Measurements from ENCODE around the gene MYO9A.

The MYO9A gene

DNA sequence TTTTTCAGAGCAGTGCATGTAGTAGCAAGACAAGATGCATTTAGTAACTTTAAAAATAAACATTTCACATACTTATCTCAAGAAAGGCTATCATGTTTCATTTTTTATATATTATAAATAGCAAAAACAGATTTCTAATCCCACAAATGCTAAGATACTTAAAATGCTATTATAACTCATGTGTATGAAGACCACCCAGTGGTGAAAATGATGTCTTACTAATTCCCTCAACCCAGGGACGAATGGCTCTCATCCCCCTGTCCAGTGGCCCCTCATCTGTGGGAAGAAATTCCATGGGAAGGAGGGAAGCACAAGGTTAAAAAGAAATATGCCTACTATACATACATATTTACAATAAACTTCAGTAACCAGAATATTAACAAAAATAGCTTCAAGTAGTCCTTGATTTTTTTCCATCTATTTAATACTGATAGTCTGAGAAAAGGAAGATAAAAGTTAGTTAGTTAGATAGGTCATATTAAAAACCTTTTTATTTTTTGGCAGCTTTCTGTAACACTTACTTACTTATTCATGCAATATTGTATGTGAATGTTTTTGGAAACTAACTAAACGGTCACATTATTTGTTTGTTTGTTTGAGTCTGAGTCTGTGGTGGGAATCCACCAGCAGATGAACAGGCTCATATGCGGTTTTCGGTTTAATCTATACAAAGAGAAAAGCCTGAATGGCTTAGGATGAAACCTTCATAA lies 292.8 kb downstream of the MYO9A start:
- Histone ChIP-seq H3K4me1 (ENCODE audit: control insufficient read depth, low read depth, low read length) (no peaks in the 10 kb centered on the region), H3K4me3 (ENCODE audit: low read length) (no peak overlapping the region), H3K4ac (ENCODE audit: low read depth, low read length) (no peak overlapping the region), H2BK15ac (replicated peaks; ENCODE audit: low read depth) (no peak overlapping the region), H3K27me3 (ENCODE audit: insufficient read depth, low read length, poor library complexity) (no peaks in the 10 kb centered on the region), H4K8ac (ENCODE audit: low read depth, low read length) (no peak overlapping the region), H2BK5ac (ENCODE audit: low read length) (no peak overlapping the region), H3K79me1 (ENCODE audit: low read length) (no peaks in the 10 kb centered on the region), H2BK120ac (ENCODE audit: low read depth, low read length) (no peak overlapping the region), H3K23ac (ENCODE audit: low read length) (no peak overlapping the region), H3K4me2 (ENCODE audit: low read length) (no peak overlapping the region), H3K18ac (ENCODE audit: low read length) (no peak overlapping the region), H3K36me3 (ENCODE audit: control insufficient read depth, insufficient read depth, low read length) (no peaks in the 10 kb centered on the region), H3K79me2 (ENCODE audit: control insufficient read depth, insufficient read depth, low read length) (no peaks in the 10 kb centered on the region), H3K56ac (ENCODE audit: low read length) (no peak overlapping the region), H3K9ac (ENCODE audit: low read length) (no peak overlapping the region), H2AK5ac (ENCODE audit: low read length) (no peak overlapping the region), H4K5ac (ENCODE audit: low read length) (no peak overlapping the region), H3K27ac (ENCODE audit: low read depth, low read length) (no peak overlapping the region)
- no peak for DNase-seq
- WGBS (ENCODE audit: extremely low coverage, insufficient coverage, low lambda C conversion rate): no CpG with 5 or more reads among the region's 4 CpGs

- Histone ChIP-seq H3K56ac (ENCODE audit: low read length) (no peak overlapping the region), H2BK5ac (ENCODE audit: low read length) (no peak overlapping the region), H3K36me3 (ENCODE audit: control insufficient read depth, insufficient read depth, low read length) (no peaks in the 10 kb centered on the region), H3K79me2 (ENCODE audit: control insufficient read depth, insufficient read depth, low read length) (no peaks in the 10 kb centered on the region), H2AK5ac (ENCODE audit: low read length) (no peak overlapping the region), H4K8ac (ENCODE audit: low read depth, low read length) (no peak overlapping the region), H3K18ac (ENCODE audit: low read length) (no peak overlapping the region), H3K79me1 (ENCODE audit: low read length) (no peaks in the 10 kb centered on the region), H3K4ac (ENCODE audit: low read depth, low read length) (no peak overlapping the region), H2BK15ac (replicated peaks; ENCODE audit: low read depth) (no peak overlapping the region), H2BK120ac (ENCODE audit: low read depth, low read length) (no peak overlapping the region), H3K27ac (ENCODE audit: low read depth, low read length) (no peak overlapping the region), H3K23ac (ENCODE audit: low read length) (no peak overlapping the region), H3K9ac (ENCODE audit: low read length) (no peak overlapping the region), H3K27me3 (ENCODE audit: insufficient read depth, low read length, poor library complexity) (no peaks in the 10 kb centered on the region), H3K4me2 (ENCODE audit: low read length) (no peak overlapping the region), H4K5ac (ENCODE audit: low read length) (no peak overlapping the region), H3K4me3 (ENCODE audit: low read length) (no peak overlapping the region), H3K4me1 (ENCODE audit: control insufficient read depth, low read depth, low read length) (no peaks in the 10 kb centered on the region)
- DNase-seq: no peak
- WGBS (ENCODE audit: extremely low coverage, insufficient coverage, low lambda C conversion rate): no CpG with 5 or more reads among the region's 3 CpGs
These were observed 294.1 kb downstream of the MYO9A start for GRCh38 chr15:71823801-71824200.

DNA sequence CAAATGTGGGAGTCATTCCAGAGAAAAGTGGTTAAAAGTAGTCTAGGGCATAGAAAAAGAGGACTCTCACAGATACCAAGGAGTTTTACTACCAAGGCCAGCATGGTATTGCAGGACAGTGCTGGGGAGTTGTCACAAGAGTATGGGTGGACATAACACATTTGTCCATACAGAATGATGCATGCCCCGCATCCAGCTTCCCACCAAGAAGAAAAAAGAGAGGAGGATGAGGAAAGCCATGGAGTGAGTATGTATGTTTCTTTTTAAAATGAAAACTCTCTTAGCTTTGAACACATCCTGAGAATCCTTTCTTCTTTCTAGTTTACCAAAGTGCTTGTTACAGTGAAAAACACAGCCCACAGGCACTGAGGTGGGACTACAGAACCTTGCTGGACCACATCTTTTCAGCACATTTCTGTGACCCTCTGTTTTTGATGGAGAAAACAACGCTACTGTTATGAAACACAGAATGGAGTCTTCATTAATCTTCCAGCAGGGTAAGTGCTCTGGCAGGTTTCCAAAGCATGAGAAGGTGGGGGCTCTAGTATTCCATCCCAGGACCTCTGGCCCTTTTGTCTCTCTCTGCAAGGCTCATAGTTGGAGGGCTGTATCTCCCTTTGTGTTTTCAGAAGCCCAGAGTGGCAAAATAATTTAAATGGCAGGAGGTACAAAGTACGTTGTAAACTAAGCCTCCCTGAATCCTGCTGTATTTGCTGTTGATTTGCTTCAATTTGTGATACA lies 294.9 kb downstream of the MYO9A start:
- no peak overlapping the region for H3K9ac ChIP-seq (ENCODE audit: low read length)
- H2AK5ac ChIP-seq (ENCODE audit: low read length): no peak overlapping the region
- no peak overlapping the region for H3K4me2 ChIP-seq (ENCODE audit: low read length)
- no peak overlapping the region for H3K56ac ChIP-seq (ENCODE audit: low read length)
- no peaks in the 10 kb centered on the region for H3K36me3 ChIP-seq (ENCODE audit: control insufficient read depth, insufficient read depth, low read length)
- no peak overlapping the region for H4K8ac ChIP-seq (ENCODE audit: low read depth, low read length)
- H3K4me3 ChIP-seq (ENCODE audit: low read length): no peak overlapping the region
- no peaks in the 10 kb centered on the region for H3K27me3 ChIP-seq (ENCODE audit: insufficient read depth, low read length, poor library complexity)
- H2BK15ac ChIP-seq (replicated peaks; ENCODE audit: low read depth): no peak overlapping the region
- H3K4ac ChIP-seq (ENCODE audit: low read depth, low read length): no peak overlapping the region
- WGBS (ENCODE audit: extremely low coverage, insufficient coverage, low lambda C conversion rate): no CpG with 5 or more reads among the region's 3 CpGs
- no peaks in the 10 kb centered on the region for H3K79me2 ChIP-seq (ENCODE audit: control insufficient read depth, insufficient read depth, low read length)
- H3K79me1 ChIP-seq (ENCODE audit: low read length): no peaks in the 10 kb centered on the region
- no peak overlapping the region for H3K27ac ChIP-seq (ENCODE audit: low read depth, low read length)
- no peaks in the 10 kb centered on the region for H3K4me1 ChIP-seq (ENCODE audit: control insufficient read depth, low read depth, low read length)
- no peak overlapping the region for H3K23ac ChIP-seq (ENCODE audit: low read length)
- H2BK120ac ChIP-seq (ENCODE audit: low read depth, low read length): no peak overlapping the region
- no peak overlapping the region for H3K18ac ChIP-seq (ENCODE audit: low read length)
- no peak overlapping the region for H4K5ac ChIP-seq (ENCODE audit: low read length)
- H2BK5ac ChIP-seq (ENCODE audit: low read length): no peak overlapping the region
- DNase-seq: no peak

GRCh38 chr15:71821547-71822129 lies 296.3 kb downstream of the MYO9A start:
- Histone ChIP-seq H3K56ac (ENCODE audit: low read length) (no peak overlapping the region), H2BK5ac (ENCODE audit: low read length) (no peak overlapping the region), H4K8ac (ENCODE audit: low read depth, low read length) (no peak overlapping the region), H3K4me1 (ENCODE audit: control insufficient read depth, low read depth, low read length) (no peaks in the 10 kb centered on the region), H3K23ac (ENCODE audit: low read length) (no peak overlapping the region), H2BK15ac (replicated peaks; ENCODE audit: low read depth) (no peak overlapping the region), H2BK120ac (ENCODE audit: low read depth, low read length) (no peak overlapping the region), H3K4me2 (ENCODE audit: low read length) (no peak overlapping the region), H4K5ac (ENCODE audit: low read length) (no peak overlapping the region), H3K4me3 (ENCODE audit: low read length) (no peak overlapping the region), H3K9ac (ENCODE audit: low read length) (no peak overlapping the region), H3K79me2 (ENCODE audit: control insufficient read depth, insufficient read depth, low read length) (no peaks in the 10 kb centered on the region), H3K4ac (ENCODE audit: low read depth, low read length) (no peak overlapping the region), H3K36me3 (ENCODE audit: control insufficient read depth, insufficient read depth, low read length) (no peaks in the 10 kb centered on the region), H3K79me1 (ENCODE audit: low read length) (no peaks in the 10 kb centered on the region), H2AK5ac (ENCODE audit: low read length) (no peak overlapping the region), H3K18ac (ENCODE audit: low read length) (no peak overlapping the region), H3K27ac (ENCODE audit: low read depth, low read length) (no peak overlapping the region), H3K27me3 (ENCODE audit: insufficient read depth, low read length, poor library complexity) (no peaks in the 10 kb centered on the region)
- WGBS (ENCODE audit: extremely low coverage, insufficient coverage, low lambda C conversion rate): no CpG with 5 or more reads among the region's 5 CpGs
- DNase-seq: no peak

GRCh38 chr15:71820127-71820526 lies 297.8 kb downstream of the MYO9A start:
- H3K27ac ChIP-seq (ENCODE audit: low read depth, low read length): no peak overlapping the region
- H3K4me2 ChIP-seq (ENCODE audit: low read length): no peak overlapping the region
- no peaks in the 10 kb centered on the region for H3K27me3 ChIP-seq (ENCODE audit: insufficient read depth, low read length, poor library complexity)
- H3K56ac ChIP-seq (ENCODE audit: low read length): no peak overlapping the region
- H2BK120ac ChIP-seq (ENCODE audit: low read depth, low read length): no peak overlapping the region
- no peaks in the 10 kb centered on the region for H3K36me3 ChIP-seq (ENCODE audit: control insufficient read depth, insufficient read depth, low read length)
- H3K4me1 ChIP-seq (ENCODE audit: control insufficient read depth, low read depth, low read length): no peaks in the 10 kb centered on the region
- no peak overlapping the region for H3K4ac ChIP-seq (ENCODE audit: low read depth, low read length)
- no peak overlapping the region for H3K9ac ChIP-seq (ENCODE audit: low read length)
- H2BK15ac ChIP-seq (replicated peaks; ENCODE audit: low read depth): no peak overlapping the region
- no peak overlapping the region for H3K23ac ChIP-seq (ENCODE audit: low read length)
- H3K4me3 ChIP-seq (ENCODE audit: low read length): no peak overlapping the region
- H2AK5ac ChIP-seq (ENCODE audit: low read length): no peak overlapping the region
- no peak overlapping the region for H4K8ac ChIP-seq (ENCODE audit: low read depth, low read length)
- no peak overlapping the region for H3K18ac ChIP-seq (ENCODE audit: low read length)
- H3K79me1 ChIP-seq (ENCODE audit: low read length): no peaks in the 10 kb centered on the region
- H2BK5ac ChIP-seq (ENCODE audit: low read length): no peak overlapping the region
- H3K79me2 ChIP-seq (ENCODE audit: control insufficient read depth, insufficient read depth, low read length): no peaks in the 10 kb centered on the region
- H4K5ac ChIP-seq (ENCODE audit: low read length): no peak overlapping the region
- no peak for DNase-seq
- no CpG with 5 or more reads among the region's 1 CpG for WGBS (ENCODE audit: extremely low coverage, insufficient coverage, low lambda C conversion rate)

Data from mesendoderm (in vitro differentiated cells).